GM19099 (cell line): ENCODE measurements around the gene GRIN2C.

ENCODE experiments used
- POLR2A ChIP-seq: IDR thresholded peaks from 3 replicates; pipeline ENCODE4 v1.6.1; 2011; ENCODE audit warnings: low read depth; ENCODE audit not compliant: insufficient read length; ENCODE audit errors: extremely low read depth

Gene GRIN2C

GRCh38 chr17:74872313-74873036 lies 12.8 kb upstream of the GRIN2C start, which contains the start of gene FDXR:
FDXR (minus strand) TSS chr17:74872994; CDS start chr17:74872944, 50 bp downstream.
- TF ChIP-seq POLR2A, result peak; percentile 78

- TF ChIP-seq POLR2A, result no peak
These were observed 11.8 kb upstream of the GRIN2C start for GRCh38 chr17:74871356-74872076.

GRCh38 chr17:74870512-74870911 lies 10.8 kb upstream of the GRIN2C start:
- no peak for TF ChIP-seq POLR2A

- no peak for TF ChIP-seq POLR2A
These were observed 9.2 kb upstream of the GRIN2C start for GRCh38 chr17:74868908-74869255.

GRCh38 chr17:74868251-74868907 lies 8.7 kb upstream of the GRIN2C start:
- no peak for TF ChIP-seq POLR2A

GRCh38 chr17:74866198-74866835 lies 6.6 kb upstream of the GRIN2C start:
- no peak for TF ChIP-seq POLR2A

GRCh38 chr17:74865504-74866197 lies 6.0 kb upstream of the GRIN2C start:
- TF ChIP-seq POLR2A, result no peak

- no peak for TF ChIP-seq POLR2A
These were observed 5.2 kb upstream of the GRIN2C start for GRCh38 chr17:74864866-74865395.

GRCh38 chr17:74864297-74864865 lies 4.7 kb upstream of the GRIN2C start:
- no peak for TF ChIP-seq POLR2A

GRCh38 chr17:74863420-74864296 lies 4.0 kb upstream of the GRIN2C start:
- no peak for TF ChIP-seq POLR2A

GRCh38 chr17:74862919-74863318 lies 3.2 kb upstream of the GRIN2C start:
- TF ChIP-seq POLR2A, result no peak

GRCh38 chr17:74862108-74862901 lies 2.6 kb upstream of the GRIN2C start:
- no peak for TF ChIP-seq POLR2A
